NCI-H128 (cell line): Measurements from ENCODE around the gene RUBCNL.

Experiments used
- DNase-seq: peaks from one replicate; lab custom pipeline; 2025; ENCODE audit not compliant: unreplicated experiment; lab: John Stamatoyannopoulos, UW

The RUBCNL gene

GRCh38 chr13:46342538-46342937 is 44.5 kb downstream of the RUBCNL start:
- DNase-seq, result no peak

- no peak for DNase-seq
Observed at GRCh38 chr13:46341112-46341711, 45.8 kb downstream of the RUBCNL start.

- DNase-seq, result no peak
Observed at GRCh38 chr13:46340631-46341111, 46.4 kb downstream of the RUBCNL start.

- DNase-seq, result no peak
Observed at GRCh38 chr13:46340011-46340410, 47.0 kb downstream of the RUBCNL start.

GRCh38 chr13:46339035-46339666 is 47.9 kb downstream of the RUBCNL start:
- DNase-seq, result no peak

- no peak for DNase-seq
Observed at GRCh38 chr13:46337700-46338099, 49.4 kb downstream of the RUBCNL start.

GRCh38 chr13:46334035-46334822 is 52.8 kb downstream of the RUBCNL start:
- no peak for DNase-seq

- DNase-seq, result no peak
Observed at GRCh38 chr13:46332772-46333171, 54.3 kb downstream of the RUBCNL start.

GRCh38 chr13:46329624-46330023 is 57.4 kb downstream of the RUBCNL start:
- no peak for DNase-seq

GRCh38 chr13:46327246-46327645 is 59.8 kb downstream of the RUBCNL start:
- no peak for DNase-seq

- DNase-seq, result no peak
Observed at GRCh38 chr13:46324976-46325375, 62.1 kb downstream of the RUBCNL start.

GRCh38 chr13:46321494-46322225 is 65.4 kb downstream of the RUBCNL start:
- no peak for DNase-seq

GRCh38 chr13:46320821-46321220 is 66.2 kb downstream of the RUBCNL start:
- DNase-seq, result no peak

GRCh38 chr13:46320406-46320805 is 66.6 kb downstream of the RUBCNL start:
- DNase-seq, result no peak

GRCh38 chr13:46318986-46319385 is 68.1 kb downstream of the RUBCNL start:
- no peak for DNase-seq

GRCh38 chr13:46317120-46317519 is 69.9 kb downstream of the RUBCNL start:
- no peak for DNase-seq

GRCh38 chr13:46315491-46316075 is 71.5 kb downstream of the RUBCNL start:
- DNase-seq, result no peak

- DNase-seq, result no peak
Observed at GRCh38 chr13:46315036-46315435, 72.0 kb downstream of the RUBCNL start.

- DNase-seq, result no peak
Observed at GRCh38 chr13:46314587-46314986, 72.5 kb downstream of the RUBCNL start.

GRCh38 chr13:46313432-46314257 is 73.4 kb downstream of the RUBCNL start:
- DNase-seq, result no peak
